Psoas muscle (tissue), 8 donors: ENCODE results near the gene RNF157. TPM values are rescaled to one million over a fixed set of nuclear protein-coding genes. Genes with fewer than 3 reads are reported as not detected.
"Not testable (repeated sequence)": the region's sequence is repeated elsewhere in the genome, so short reads cannot be mapped to it uniquely, and the experiment has no call there.

Source experiments
- ATAC-seq, 4 donors: fragments of 200-7000 bp; cut with Tn5 transposase; one replicate each; pipeline ENCODE4 v1.9.1; 2020; ENCODE audit warnings: moderate library complexity in 3 of 4, mild to moderate bottlenecking in 2 of 4
- DNase-seq, 2 donors: peaks; one replicate each; pipeline ENCODE4 v3.0.0-alpha.2; 2020
- H3K27ac ChIP-seq: fragments of 200-600 bp; one replicate; pipeline ENCODE4 v1.8.0; 2022
- H3K27me3 ChIP-seq, 3 donors: fragments of 200-600 bp in 1 of 3; one replicate each; pipeline versions ENCODE4 v1.6.1 to v1.8.0; 2013 to 2022; ENCODE audit warnings: low read length in 2 of 3, mild to moderate bottlenecking in 2 of 3, moderate library complexity in 1 of 3; ENCODE audit not compliant: insufficient read depth in 3 of 3
- H3K36me3 ChIP-seq, 2 donors: fragments of 200-600 bp in 1 of 2; one replicate each; pipeline versions ENCODE4 v1.6.1 to v1.8.0; 2013 to 2022; ENCODE audit warnings: low read depth in 1 of 2, mild to moderate bottlenecking in 1 of 2, moderate library complexity in 1 of 2; ENCODE audit not compliant: insufficient read depth in 1 of 2
- H3K4me1 ChIP-seq: fragments of 200-600 bp; one replicate; pipeline ENCODE4 v1.8.0; 2022
- H3K4me3 ChIP-seq: fragments of 200-600 bp; one replicate; pipeline ENCODE4 v1.8.0; 2022; ENCODE audit warnings: mild to moderate bottlenecking
- H3K9me3 ChIP-seq: fragments of 200-600 bp; one replicate; pipeline ENCODE4 v1.8.0; 2022
- WGBS, 3 donors: extraction: QIAGEN DNeasy Blood & Tissue Kit; methylation state at CpG; one replicate each; pipeline versions ENCODE4 v1.1.6 to v1.1.7; 2013; 5-methylcytosine and 5-hydroxymethylcytosine counted together
- intact Hi-C, 2 donors: fragments of 100-400 bp; cut with DNase I; formaldehyde crosslinking; loops; one replicate each; pipeline versions ENCODE4 v1.11.0 to v1.14.2; 2022
- polyA plus RNA-seq, 3 donors: library from polyadenylated mRNA; stranded (reverse); fragments of 200-250 nt; gene quantifications; one replicate each; pipeline ENCODE4 v1.2.3, GENCODE V29; 2013
- total RNA-seq, 4 donors: library from RNA; stranded (reverse); fragmentation: NEBNext Ultra II Directional in 2 of 4; extraction: Animal tissue kit (Norgen Biotek cat#: 25700) in 2 of 4; gene quantifications; one replicate each; pipeline versions ENCODE4 v1.2.1 to v1.2.4, GENCODE V29; 2021 to 2023
- TF ChIP-seq, protein P1 (sequence below): fragments of 200-600 bp; IDR thresholded peaks from one replicate; pipeline ENCODE4 v1.8.0; 2022; ENCODE audit warnings: antibody characterized with exemption
- donor health status: healthy with polysubstance abuse.
- donor health status: DM: no; HTN: no; CAD: no; lungs with moderate emphysema.
- donor health status: Bipolar disorder and iron deficiency.
- donor health status: healthy.
- donor health status: DM: yes; HTN: yes; CAD: no.
- donor health status: DM: no; HTN: no; CAD: no.
- donor health status: DM: no; HTN: no; CAD: no.
- donor health status: DM: yes; HTN: yes; CAD: no.

The RNF157 gene
- total and polyA plus RNA-seq, 7 donors: 14.9 to 90.1 (median 69.3) TPM

DNA sequence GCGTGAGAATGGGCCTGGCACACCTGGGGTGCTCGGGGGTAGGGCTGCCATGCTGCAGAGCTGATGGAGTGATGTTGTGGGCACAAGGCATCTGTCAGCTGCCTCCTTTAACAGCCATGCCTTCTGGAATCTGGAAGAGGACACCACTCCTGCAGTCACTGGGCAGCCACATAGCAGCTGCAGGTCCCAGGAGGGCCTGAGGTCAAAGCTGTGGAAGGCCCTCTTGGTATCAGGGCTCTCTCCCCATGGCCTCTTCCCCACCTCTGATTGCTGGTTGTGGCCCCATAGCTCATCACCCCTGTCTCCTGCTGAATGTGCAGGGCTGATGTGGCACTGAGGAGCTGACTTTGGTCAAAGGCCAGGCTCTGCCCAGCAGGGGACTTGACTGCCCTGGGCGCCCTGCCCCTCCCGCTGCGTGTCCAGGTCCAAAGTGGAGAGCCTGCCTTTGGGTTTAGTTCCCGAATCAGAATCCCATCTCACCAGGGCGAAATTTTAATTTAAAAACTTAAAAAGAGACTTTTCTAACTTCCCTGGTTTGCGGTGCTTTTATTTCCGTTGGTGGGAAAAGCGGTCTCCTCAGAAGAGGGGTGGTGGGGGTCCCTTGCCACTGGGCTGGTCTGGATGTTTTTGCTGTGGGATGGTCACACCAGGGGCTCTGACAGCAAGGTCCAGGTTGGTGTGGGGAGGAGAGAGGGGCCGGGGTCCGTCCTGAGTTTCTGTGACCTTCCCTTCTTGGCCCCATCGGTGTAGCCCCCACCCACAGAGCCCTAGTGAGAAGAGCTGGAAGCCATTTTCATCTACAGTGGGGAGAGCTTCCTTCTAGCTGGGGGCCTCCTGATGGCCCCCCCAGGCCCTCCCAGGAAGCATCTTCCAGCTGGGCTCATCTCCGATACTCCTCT, 30.7 kb upstream of the RNF157 start:
- 61 to 74% (median 63%) methylated on average over 14 of the region's 14 CpGs for WGBS, 3 donors
- ATAC-seq (peak; percentile 14 to 65 (median 30)), DNase-seq (peak in 1 of 2 donors; percentile 65)
- Histone ChIP-seq H3K4me1 (peaks cover 64% of the 10 kb centered on the region), H3K36me3 (peaks cover 5 to 11% of the 10 kb centered on the region in 2 donors), H3K4me3 (peak overlapping the region; percentile 47), H3K9me3 (no peaks in the 10 kb centered on the region), H3K27me3 (no peaks in the 10 kb centered on the region), H3K27ac (peak overlapping the region; percentile 94)
- TF ChIP-seq, protein P1, sequence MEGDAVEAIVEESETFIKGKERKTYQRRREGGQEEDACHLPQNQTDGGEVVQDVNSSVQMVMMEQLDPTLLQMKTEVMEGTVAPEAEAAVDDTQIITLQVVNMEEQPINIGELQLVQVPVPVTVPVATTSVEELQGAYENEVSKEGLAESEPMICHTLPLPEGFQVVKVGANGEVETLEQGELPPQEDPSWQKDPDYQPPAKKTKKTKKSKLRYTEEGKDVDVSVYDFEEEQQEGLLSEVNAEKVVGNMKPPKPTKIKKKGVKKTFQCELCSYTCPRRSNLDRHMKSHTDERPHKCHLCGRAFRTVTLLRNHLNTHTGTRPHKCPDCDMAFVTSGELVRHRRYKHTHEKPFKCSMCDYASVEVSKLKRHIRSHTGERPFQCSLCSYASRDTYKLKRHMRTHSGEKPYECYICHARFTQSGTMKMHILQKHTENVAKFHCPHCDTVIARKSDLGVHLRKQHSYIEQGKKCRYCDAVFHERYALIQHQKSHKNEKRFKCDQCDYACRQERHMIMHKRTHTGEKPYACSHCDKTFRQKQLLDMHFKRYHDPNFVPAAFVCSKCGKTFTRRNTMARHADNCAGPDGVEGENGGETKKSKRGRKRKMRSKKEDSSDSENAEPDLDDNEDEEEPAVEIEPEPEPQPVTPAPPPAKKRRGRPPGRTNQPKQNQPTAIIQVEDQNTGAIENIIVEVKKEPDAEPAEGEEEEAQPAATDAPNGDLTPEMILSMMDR: no peak
- intact Hi-C loops: loop anchor here in 1 of 2 donors (5.0 kb wide), 1 partner anchor 79 kb away; no protein-coding TSS in a partner anchor

- H3K4me3 ChIP-seq: peak overlapping the region; percentile 86
- intact Hi-C loops: loop anchor here in 1 of 2 donors (5.0 kb wide), 1 partner anchor 78 kb away; no protein-coding TSS in a partner anchor
- H3K9me3 ChIP-seq: no peaks in the 10 kb centered on the region
- DNase-seq (peak in 1 of 2 donors; percentile 66), ATAC-seq (no peak)
- H3K27ac ChIP-seq: peak overlapping the region; percentile 94
- TF ChIP-seq, protein P1: no peak
- 84 to 89% (median 85%) methylated on average over 22 to 26 of the region's 26 CpGs for WGBS, 3 donors
- peaks cover 5 to 11% of the 10 kb centered on the region in 2 donors for H3K36me3 ChIP-seq
- H3K4me1 ChIP-seq: peaks cover 64% of the 10 kb centered on the region
- no peaks in the 10 kb centered on the region for H3K27me3 ChIP-seq
These were observed 29.9 kb upstream of the RNF157 start for GRCh38 chr17:76270127-76270592.

DNA sequence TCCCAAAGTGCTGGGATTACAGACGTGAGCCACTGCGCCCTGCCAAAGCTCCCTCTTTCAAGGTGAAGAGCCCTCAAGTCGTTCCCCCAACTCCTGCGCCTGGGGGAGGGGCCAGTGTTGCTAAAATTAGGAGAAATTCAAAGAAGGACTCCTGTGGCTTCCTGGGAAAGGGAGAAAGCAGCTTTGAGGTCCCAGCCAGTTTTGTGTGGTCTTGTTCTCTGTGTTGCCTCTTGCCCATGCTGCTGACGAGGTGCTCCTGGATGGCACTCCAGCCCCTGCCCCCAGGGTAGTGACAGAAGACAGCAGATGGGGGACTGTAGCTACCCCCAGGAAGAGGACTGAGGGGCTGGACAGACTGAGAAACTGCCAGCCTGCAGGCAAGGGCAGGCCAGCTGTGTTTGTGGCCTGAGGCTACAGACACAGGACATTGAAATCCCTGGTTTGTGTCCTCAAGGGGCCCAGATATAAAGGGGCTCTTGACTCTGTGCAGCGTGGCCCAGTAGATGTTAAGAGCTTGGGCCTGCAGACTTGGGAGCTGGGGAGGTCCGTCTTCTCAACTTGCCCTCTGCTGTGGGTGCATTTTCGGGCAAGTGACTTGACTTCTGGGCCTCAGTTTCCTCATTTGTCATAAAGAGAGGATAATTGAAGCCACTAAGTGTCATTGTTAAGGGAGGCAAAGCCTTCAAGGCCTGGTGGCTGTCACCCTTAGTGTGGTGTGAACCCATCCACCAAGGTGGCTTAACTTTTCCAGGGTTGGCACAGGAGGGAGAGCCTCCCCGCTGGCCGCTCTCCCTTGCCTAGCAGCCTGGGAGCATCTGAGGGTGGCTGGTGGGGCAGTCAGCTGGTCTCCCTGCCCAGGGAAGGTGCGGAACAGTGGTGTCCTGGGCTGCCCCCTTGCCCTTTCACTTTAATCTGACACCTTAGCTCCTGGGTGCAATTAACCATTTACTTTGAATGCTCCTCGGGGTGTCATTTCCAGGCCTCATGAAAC, 29.0 kb upstream of the RNF157 start:
- Histone ChIP-seq H3K4me1 (peaks cover 68% of the 10 kb centered on the region), H3K4me3 (peak overlapping the region; percentile 86), H3K9me3 (no peaks in the 10 kb centered on the region), H3K27ac (peak overlapping the region; percentile 94), H3K36me3 (peaks cover 5 to 11% of the 10 kb centered on the region in 2 donors), H3K27me3 (no peaks in the 10 kb centered on the region)
- intact Hi-C loops: no loop called here
- ATAC-seq (no peak), DNase-seq (peak; percentile 37 to 66)
- 40 to 57% (median 40%) methylated on average over 12 of the region's 12 CpGs for WGBS, 3 donors
- TF ChIP-seq, protein P1: no peak

DNA sequence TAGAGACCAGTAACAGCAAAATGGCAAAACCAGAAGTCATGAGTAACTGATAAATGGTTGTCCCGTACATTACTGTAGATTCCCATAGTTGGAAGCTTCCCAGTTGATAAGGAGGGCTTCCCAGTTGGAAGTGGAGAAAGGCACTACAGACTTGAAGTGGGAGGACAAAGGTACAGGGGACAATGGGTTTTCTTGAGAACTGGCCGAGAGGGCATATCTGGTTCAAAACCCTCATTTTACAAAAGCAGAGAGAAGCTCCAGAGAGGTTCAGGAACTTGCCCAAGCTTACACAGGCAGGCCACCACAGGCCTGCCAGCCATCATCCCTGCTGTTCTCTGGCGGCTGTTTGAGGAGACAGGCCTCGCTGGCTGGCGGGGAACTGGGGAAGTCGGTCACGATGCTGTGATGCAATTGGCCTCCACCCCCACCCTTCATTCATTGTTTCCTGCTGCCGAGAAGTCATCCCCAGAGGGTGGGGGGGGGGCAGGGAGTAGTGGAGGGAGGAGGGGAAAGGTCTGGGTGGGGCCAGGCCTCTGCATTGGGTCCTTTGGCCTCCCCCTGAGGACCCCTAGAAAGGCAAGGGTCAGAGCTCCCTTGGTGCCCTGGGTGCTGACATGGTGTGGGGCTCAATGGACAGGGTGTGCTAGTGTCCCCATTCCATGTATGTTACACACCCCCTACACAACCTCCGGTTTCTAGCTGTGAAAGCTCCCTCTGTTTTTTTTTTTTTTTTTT, 27.9 kb upstream of the RNF157 start:
- Histone ChIP-seq H3K9me3 (no peaks in the 10 kb centered on the region), H3K4me1 (peaks cover 77% of the 10 kb centered on the region), H3K27ac (peak overlapping the region; percentile 94), H3K4me3 (peak overlapping the region; percentile 86), H3K36me3 (peaks cover 5 to 11% of the 10 kb centered on the region in 2 donors), H3K27me3 (no peaks in the 10 kb centered on the region)
- TF ChIP-seq, protein P1: no peak
- intact Hi-C loops: no loop called here
- peak; percentile 88 to 94 for DNase-seq
- peak; percentile 20 to 43 (median 32) for ATAC-seq
- 18 to 29% (median 22%) methylated on average over 8 to 9 of the region's 9 CpGs for WGBS, 3 donors

- peak overlapping the region; percentile 94 for H3K27ac ChIP-seq
- peaks cover 5 to 11% of the 10 kb centered on the region in 2 donors for H3K36me3 ChIP-seq
- H3K9me3 ChIP-seq, DNase-seq, H3K27me3 ChIP-seq, ATAC-seq, intact Hi-C loops: not testable (repeated sequence)
- peaks cover 81% of the 10 kb centered on the region for H3K4me1 ChIP-seq
- 65 to 79% (median 67%) methylated on average over 13 of the region's 13 CpGs for WGBS, 3 donors
- H3K4me3 ChIP-seq: peak overlapping the region; percentile 86
These were observed 27.3 kb upstream of the RNF157 start for GRCh38 chr17:76267581-76268001.
